WTC11 (cell line): ENCODE results near the gene RNF212B. TPM values are rescaled to one million over a fixed set of nuclear protein-coding genes. Genes with fewer than 3 reads are reported as not detected.
A peak's percentile ranks its signal among the peaks of the same experiment; 100 is the strongest.

Experiments used
- ATAC-seq: fragments of 200-7000 bp; cut with Tn5 transposase; 2 replicates; pipeline ENCODE4 v1.10.0; 2021; ENCODE audit warnings: mild to moderate bottlenecking, moderate library complexity
- CTCF ChIA-PET: fragments of 300-600 bp; sonication (Branson Sonifier 250); formaldehyde crosslinking; loops from one replicate; lab custom pipeline; 2021; ENCODE audit warnings: antibody characterized with exemption; lab: Charles Lee
- POLR2A ChIA-PET: fragments of 350-600 bp; sonication (Branson Sonifier 250); formaldehyde crosslinking; loops from one replicate; lab custom pipeline; 2021; ENCODE audit warnings: antibody characterized with exemption; lab: Charles Lee
- DNase-seq: peaks from one replicate; pipeline ENCODE4 v3.0.0; 2021; ENCODE audit warnings: low spot score
- H3K27ac Mint-ChIP-seq: 2 replicates; pipeline ENCODE4 v1.8.0; 2021; ENCODE audit warnings: mixed read lengths
- H3K27me3 Mint-ChIP-seq: 2 replicates; pipeline ENCODE4 v1.8.0; 2021; ENCODE audit warnings: low read depth, mild to moderate bottlenecking, moderate library complexity, mixed read lengths
- H3K36me3 Mint-ChIP-seq: 2 replicates; pipeline ENCODE4 v1.8.0; 2021; ENCODE audit warnings: mixed read lengths
- H3K4me1 Mint-ChIP-seq: 2 replicates; pipeline ENCODE4 v1.8.0; 2022; ENCODE audit warnings: mixed read lengths
- H3K4me3 Mint-ChIP-seq: 2 replicates; pipeline ENCODE4 v1.8.0; 2021; ENCODE audit warnings: mild to moderate bottlenecking, moderate library complexity, mixed read lengths
- H3K9me3 Mint-ChIP-seq: 2 replicates; pipeline ENCODE4 v1.8.0; 2021; ENCODE audit warnings: mixed read lengths
- ARID4B ChIP-seq: sonication (generic); formaldehyde crosslinking; IDR thresholded peaks from 2 replicates; pipeline ENCODE4 v1.8.0; 2023; ENCODE audit warnings: missing genetic modification reagents, mild to moderate bottlenecking, borderline replicate concordance
- CREM ChIP-seq: sonication (generic); formaldehyde crosslinking; IDR thresholded peaks from 2 replicates; pipeline ENCODE4 v1.8.1; 2022; ENCODE audit warnings: mild to moderate bottlenecking, missing genetic modification reagents, moderate library complexity
- ETV6 ChIP-seq: sonication (generic); formaldehyde crosslinking; IDR thresholded peaks from 2 replicates; pipeline ENCODE4 v1.8.1; 2022; ENCODE audit warnings: mild to moderate bottlenecking, missing genetic modification reagents
- FOXP4 ChIP-seq: sonication (generic); formaldehyde crosslinking; IDR thresholded peaks from 2 replicates; pipeline ENCODE4 v1.8.0; 2022; ENCODE audit warnings: mild to moderate bottlenecking, missing genetic modification reagents
- IRF2 ChIP-seq: sonication (generic); formaldehyde crosslinking; IDR thresholded peaks from 2 replicates; pipeline ENCODE4 v1.8.0; 2022; ENCODE audit warnings: low read depth, missing genetic modification reagents, borderline replicate concordance
- JAZF1 ChIP-seq: fragments of 250-450 bp; sonication (Bioruptor Pico); IDR thresholded peaks from 2 replicates; pipeline ENCODE4 v1.9.0; 2021; ENCODE audit warnings: moderate library complexity, mild to moderate bottlenecking, inconsistent platforms
- JUN ChIP-seq: sonication (generic); formaldehyde crosslinking; IDR thresholded peaks from 2 replicates; pipeline ENCODE4 v1.8.0; 2023; ENCODE audit warnings: mild to moderate bottlenecking, missing genetic modification reagents
- NFYB ChIP-seq: sonication (generic); formaldehyde crosslinking; conservative IDR thresholded peaks from 2 replicates; pipeline ENCODE4 v1.8.0; 2022; ENCODE audit warnings: low read depth, missing genetic modification reagents
- PRDM15 ChIP-seq: sonication (generic); formaldehyde crosslinking; IDR thresholded peaks from 2 replicates; pipeline ENCODE4 v1.8.0; 2022; ENCODE audit warnings: missing genetic modification reagents
- PRRX2 ChIP-seq: fragments of 250-450 bp; sonication (Bioruptor Pico); IDR thresholded peaks from 2 replicates; pipeline ENCODE4 v1.8.0; 2021; ENCODE audit warnings: mild to moderate bottlenecking
- RELA ChIP-seq: sonication (generic); formaldehyde crosslinking; IDR thresholded peaks from 2 replicates; pipeline ENCODE4 v1.8.1; 2022; ENCODE audit warnings: missing genetic modification reagents, mild to moderate bottlenecking, borderline replicate concordance
- TCF7 ChIP-seq: sonication (generic); formaldehyde crosslinking; IDR thresholded peaks from 2 replicates; pipeline ENCODE4 v1.8.0; 2022; ENCODE audit warnings: mild to moderate bottlenecking, low read depth, missing genetic modification reagents, moderate library complexity
- ZBTB21 ChIP-seq: sonication (generic); formaldehyde crosslinking; IDR thresholded peaks from 2 replicates; pipeline ENCODE4 v1.8.1; 2023; ENCODE audit warnings: mild to moderate bottlenecking, missing genetic modification reagents, borderline replicate concordance
- ZNF219 ChIP-seq: sonication (generic); formaldehyde crosslinking; IDR thresholded peaks from 2 replicates; pipeline ENCODE4 v1.8.0; 2023; ENCODE audit warnings: missing genetic modification reagents, mild to moderate bottlenecking, borderline replicate concordance
- ZNF263 ChIP-seq: sonication (generic); formaldehyde crosslinking; IDR thresholded peaks from 2 replicates; pipeline ENCODE4 v1.8.1; 2022; ENCODE audit warnings: low read depth, mild to moderate bottlenecking, moderate library complexity, missing genetic modification reagents
- ZNF317 ChIP-seq: sonication (generic); formaldehyde crosslinking; IDR thresholded peaks from 2 replicates; pipeline ENCODE4 v1.8.1; 2023; ENCODE audit warnings: low read depth, mild to moderate bottlenecking, moderate library complexity, missing genetic modification reagents, borderline replicate concordance
- ZNF423 ChIP-seq: fragments of 250-450 bp; sonication (Bioruptor Pico); IDR thresholded peaks from 2 replicates; pipeline ENCODE4 v2.1.2; 2022; ENCODE audit warnings: mild to moderate bottlenecking, moderate library complexity
- ZNF425 ChIP-seq: fragments of 250-450 bp; sonication (Bioruptor Pico); conservative IDR thresholded peaks from 2 replicates; pipeline ENCODE4 v1.9.0; 2021; ENCODE audit warnings: mild to moderate bottlenecking
- total RNA-seq: library from RNA; stranded (reverse); gene quantifications from 3 replicates; pipeline ENCODE4 v1.2.3, GENCODE V29; 2021

The RNF212B gene
- total RNA-seq, 1 experiment from 2014 or later, result 0.46 TPM

GRCh38 chr14:23206422-23207145 lies 31.2 kb upstream of the RNF212B start (continued):
- no peak for TF ChIP-seq FOXP4 (CRISPR knock-in tag)

- DNase-seq (no peak), ATAC-seq (peak; percentile 80)
- peaks cover 42% of the 10 kb centered on the region for H3K4me1 Mint-ChIP-seq
- no peaks in the 10 kb centered on the region for H3K27me3 Mint-ChIP-seq
- peak overlapping the region; percentile 99 for H3K27ac Mint-ChIP-seq
- ChIA-PET CTCF (interaction anchor here (0.9 to 4.3 kb wide), 7 partner anchors 8 to 221 kb away, joined by 3 to 34 read pairs (median 4); no protein-coding TSS in a partner anchor), POLR2A (interaction anchor here (1.4 kb wide), 1 partner anchor 112 kb away, joined by 6 read pairs; the partner anchor contains the start of genes ACIN1 and C14orf119)
- no peaks in the 10 kb centered on the region; the same call in 1 of the 2 replicates for H3K36me3 Mint-ChIP-seq
- peak overlapping the region; percentile 61 for H3K4me3 Mint-ChIP-seq
- H3K9me3 Mint-ChIP-seq, result no peaks in the 10 kb centered on the region
- no peak for TF ChIP-seq ZNF263 (CRISPR knock-in tag)
- TF ChIP-seq ZNF423, result no peak
- no peak for TF ChIP-seq CREM (CRISPR knock-in tag)
- no peak for TF ChIP-seq PRRX2
- no peak for TF ChIP-seq PRDM15 (CRISPR knock-in tag)
- no peak for TF ChIP-seq NFYB (CRISPR knock-in tag)
- TF ChIP-seq FOXP4 (CRISPR knock-in tag), result no peak
- TF ChIP-seq ZNF425, result no peak
- no peak for TF ChIP-seq ETV6 (CRISPR knock-in tag)
- no peak for TF ChIP-seq TCF7
- no peak for TF ChIP-seq ARID4B (CRISPR knock-in tag)
- no peak for TF ChIP-seq IRF2 (CRISPR knock-in tag)
- no peak for TF ChIP-seq ZNF317 (CRISPR knock-in tag)
- no peak for TF ChIP-seq JAZF1 (CRISPR knock-in tag)
- TF ChIP-seq ZBTB21 (CRISPR knock-in tag), result no peak
- TF ChIP-seq ZNF219 (CRISPR knock-in tag), result no peak
- no peak for TF ChIP-seq RELA
- no peak for TF ChIP-seq JUN (CRISPR knock-in tag)
Measured at GRCh38 chr14:23207146-23207540, 30.6 kb upstream of the RNF212B start.
